Adipocyte (in vitro differentiated cells): Measurements from ENCODE around the gene ZCWPW2.

ENCODE experiments used
- DNase-seq: peaks from one replicate; pipeline ENCODE4 v3.0.0-alpha.2; 2015; ENCODE audit warnings: low read depth
- H3K27me3 ChIP-seq: replicated peaks from 2 replicates; pipeline ENCODE4 v1.7.0; 2013; ENCODE audit warnings: mild to moderate bottlenecking, low read length, moderate library complexity; ENCODE audit not compliant: control insufficient read depth, insufficient read depth
- H3K36me3 ChIP-seq: 2 replicates; pipeline ENCODE4 v1.7.0; 2013; ENCODE audit warnings: low read length, mild to moderate bottlenecking, moderate library complexity; ENCODE audit not compliant: control insufficient read depth, insufficient read depth, severe bottlenecking
- H3K4me1 ChIP-seq: 2 replicates; pipeline ENCODE4 v1.7.0; 2013; ENCODE audit warnings: mild to moderate bottlenecking, low read length, moderate library complexity; ENCODE audit not compliant: control insufficient read depth, insufficient read depth
- H3K4me3 ChIP-seq: 2 replicates; pipeline ENCODE4 v1.7.0; 2013; ENCODE audit warnings: mild to moderate bottlenecking, low read length, moderate library complexity
- H3K9ac ChIP-seq: 2 replicates; pipeline ENCODE4 v1.7.0; 2013; ENCODE audit warnings: mild to moderate bottlenecking, low read length, moderate library complexity
- H3K9me3 ChIP-seq: 2 replicates; pipeline ENCODE4 v1.7.0; 2013; ENCODE audit warnings: mild to moderate bottlenecking, low read length, moderate library complexity; ENCODE audit not compliant: control insufficient read depth

ZCWPW2 gene

GRCh38 chr3:28326458-28326926, 22.0 kb upstream of the ZCWPW2 start:
- no peak overlapping the region for H3K4me3 ChIP-seq
- DNase-seq, result no peak
- no peaks in the 10 kb centered on the region for H3K9me3 ChIP-seq
- H3K36me3 ChIP-seq, result peaks cover 69% of the 10 kb centered on the region
- no peaks in the 10 kb centered on the region for H3K27me3 ChIP-seq
- no peak overlapping the region for H3K9ac ChIP-seq
- peaks cover 16% of the 10 kb centered on the region for H3K4me1 ChIP-seq

- H3K9ac ChIP-seq, result no peak overlapping the region
- no peaks in the 10 kb centered on the region for H3K9me3 ChIP-seq
- H3K36me3 ChIP-seq, result peaks cover 75% of the 10 kb centered on the region
- peaks cover 14% of the 10 kb centered on the region for H3K4me1 ChIP-seq
- peak; percentile 74 for DNase-seq
- no peak overlapping the region for H3K4me3 ChIP-seq
- H3K27me3 ChIP-seq, result no peaks in the 10 kb centered on the region
Observed at GRCh38 chr3:28328188-28329151, 20.1 kb upstream of the ZCWPW2 start.

- no peaks in the 10 kb centered on the region for H3K4me1 ChIP-seq
- H3K9me3 ChIP-seq, result no peaks in the 10 kb centered on the region
- DNase-seq, result peak; percentile 39
- H3K27me3 ChIP-seq, result no peaks in the 10 kb centered on the region
- H3K9ac ChIP-seq, result no peak overlapping the region
- peaks cover 93% of the 10 kb centered on the region for H3K36me3 ChIP-seq
- H3K4me3 ChIP-seq, result no peak overlapping the region
Observed at GRCh38 chr3:28334552-28334951, 14.0 kb upstream of the ZCWPW2 start.

GRCh38 chr3:28335246-28335645, 13.3 kb upstream of the ZCWPW2 start:
- no peaks in the 10 kb centered on the region for H3K27me3 ChIP-seq
- H3K4me1 ChIP-seq, result no peaks in the 10 kb centered on the region
- H3K4me3 ChIP-seq, result no peak overlapping the region
- no peak for DNase-seq
- H3K36me3 ChIP-seq, result peaks cover 93% of the 10 kb centered on the region
- H3K9me3 ChIP-seq, result no peaks in the 10 kb centered on the region
- no peak overlapping the region for H3K9ac ChIP-seq

- Histone ChIP-seq H3K36me3 (peaks cover 74% of the 10 kb centered on the region), H3K4me3 (no peak overlapping the region), H3K27me3 (no peaks in the 10 kb centered on the region), H3K9me3 (no peaks in the 10 kb centered on the region), H3K4me1 (peaks cover 15% of the 10 kb centered on the region), H3K9ac (no peak overlapping the region)
- DNase-seq, result no peak
Observed at GRCh38 chr3:28337230-28337629, 11.3 kb upstream of the ZCWPW2 start.

DNA sequence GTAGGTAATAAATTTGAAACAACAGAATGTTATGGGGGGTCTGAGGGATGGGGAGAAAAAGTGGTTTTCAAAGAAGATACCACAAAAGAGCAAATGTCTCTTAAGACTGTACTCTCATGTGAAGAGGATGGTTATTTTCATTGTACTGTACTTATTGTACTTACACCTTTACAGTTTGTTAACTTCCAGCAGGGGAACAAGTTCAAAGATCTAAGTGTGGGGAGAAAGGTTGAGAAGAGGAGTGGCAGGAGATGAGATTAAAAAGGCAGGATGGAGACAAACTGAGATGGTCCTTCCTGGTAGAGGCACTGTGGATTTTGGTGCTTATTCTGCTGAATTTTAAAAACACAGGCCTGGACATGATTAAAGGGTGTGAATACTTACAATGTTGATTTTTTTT, 5.4 kb upstream of the ZCWPW2 start:
- Histone ChIP-seq H3K4me1 (peaks cover 55% of the 10 kb centered on the region), H3K27me3 (no peaks in the 10 kb centered on the region), H3K4me3 (no peak overlapping the region), H3K9me3 (no peaks in the 10 kb centered on the region), H3K9ac (no peak overlapping the region), H3K36me3 (peaks cover 22% of the 10 kb centered on the region)
- no peak for DNase-seq

GRCh38 chr3:28345690-28346089, 2.8 kb upstream of the ZCWPW2 start:
- no peak overlapping the region for H3K9ac ChIP-seq
- no peaks in the 10 kb centered on the region for H3K36me3 ChIP-seq
- H3K4me3 ChIP-seq, result peak overlapping the region; percentile 93
- no peaks in the 10 kb centered on the region for H3K9me3 ChIP-seq
- no peaks in the 10 kb centered on the region for H3K27me3 ChIP-seq
- no peak for DNase-seq
- H3K4me1 ChIP-seq, result peaks cover 64% of the 10 kb centered on the region

GRCh38 chr3:28347374-28348264, 902 bp upstream of the ZCWPW2 start:
- H3K27me3 ChIP-seq, result no peaks in the 10 kb centered on the region
- H3K4me3 ChIP-seq, result peak overlapping the region; percentile 93
- H3K9ac ChIP-seq, result peak overlapping the region; percentile 98
- no peaks in the 10 kb centered on the region for H3K9me3 ChIP-seq
- H3K4me1 ChIP-seq, result peaks cover 47% of the 10 kb centered on the region
- DNase-seq, result peak; percentile 94
- H3K36me3 ChIP-seq, result no peaks in the 10 kb centered on the region

DNA sequence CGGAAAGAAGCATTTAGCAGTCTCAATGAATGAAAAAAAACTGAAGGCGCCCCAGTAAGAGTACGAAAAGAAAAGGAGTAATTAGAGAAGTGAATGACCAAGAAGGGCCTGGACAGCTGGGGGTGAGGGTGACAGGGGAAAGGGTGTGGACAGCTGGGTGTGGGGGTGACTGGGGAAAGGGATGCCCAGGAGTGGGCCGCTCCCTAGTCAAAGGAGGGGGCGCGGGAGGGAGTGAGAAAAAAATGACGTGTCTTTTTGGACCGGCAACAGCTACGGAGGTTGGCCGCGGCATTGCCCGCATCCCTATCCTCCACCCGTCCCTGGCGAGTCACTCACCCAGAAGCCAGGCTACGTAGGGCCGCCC, 274 bp upstream of the ZCWPW2 start:
- Histone ChIP-seq H3K4me3 (peak overlapping the region; percentile 93), H3K9ac (peak overlapping the region; percentile 98), H3K36me3 (no peaks in the 10 kb centered on the region), H3K9me3 (no peaks in the 10 kb centered on the region), H3K4me1 (peaks cover 44% of the 10 kb centered on the region), H3K27me3 (no peaks in the 10 kb centered on the region)
- peak; percentile 95 for DNase-seq

DNA sequence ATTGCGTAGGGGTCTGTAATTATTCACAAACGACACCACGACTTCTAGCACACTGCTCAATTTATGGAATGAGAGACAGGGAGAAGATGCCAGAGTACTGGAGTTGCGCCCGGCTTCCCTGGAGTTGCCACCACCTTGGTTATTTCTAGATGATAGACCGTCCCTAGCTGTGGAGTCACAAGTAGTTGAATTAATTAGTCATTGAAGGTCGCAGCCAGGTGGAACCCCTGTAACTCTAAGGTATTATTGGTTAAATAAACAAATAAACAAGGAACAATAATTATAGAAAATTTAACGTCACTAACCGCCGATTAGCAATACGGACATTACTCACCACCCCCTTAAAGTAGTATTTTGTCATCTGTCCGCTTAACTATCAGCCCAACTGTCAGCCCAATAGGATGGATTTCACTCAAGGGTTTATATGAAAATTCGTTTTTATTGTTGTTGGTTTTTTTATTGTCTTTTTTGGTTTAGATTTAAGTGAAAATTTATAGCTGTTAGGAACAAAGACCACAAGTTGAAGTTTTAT, 1.0 kb downstream of the ZCWPW2 start:
- no peak for DNase-seq
- no peaks in the 10 kb centered on the region for H3K9me3 ChIP-seq
- peak overlapping the region; percentile 93 for H3K4me3 ChIP-seq
- peaks cover 39% of the 10 kb centered on the region for H3K4me1 ChIP-seq
- no peaks in the 10 kb centered on the region for H3K36me3 ChIP-seq
- peak overlapping the region; percentile 98 for H3K9ac ChIP-seq
- H3K27me3 ChIP-seq, result no peaks in the 10 kb centered on the region

GRCh38 chr3:28376424-28376823, 27.9 kb downstream of the ZCWPW2 start:
- Histone ChIP-seq H3K9ac (peak overlapping the region; percentile 54), H3K9me3 (no peaks in the 10 kb centered on the region), H3K27me3 (no peaks in the 10 kb centered on the region), H3K36me3 (no peaks in the 10 kb centered on the region), H3K4me1 (peaks cover 11% of the 10 kb centered on the region), H3K4me3 (peak overlapping the region; percentile 74)
- peak; percentile 82 for DNase-seq
